HG02763 (cell line): ENCODE data around the gene TOX2.

Experiments used
- ATAC-seq: cut with Tn5 transposase; IDR thresholded peaks from one replicate; pipeline ENCODE4 v1.9.1; 2021; ENCODE audit warnings: mild to moderate bottlenecking, moderate library complexity; ENCODE audit not compliant: unreplicated experiment

Gene TOX2

GRCh38 chr20:44117296-44118184 lies 202.9 kb downstream of the TOX2 start:
- no peak for ATAC-seq

DNA sequence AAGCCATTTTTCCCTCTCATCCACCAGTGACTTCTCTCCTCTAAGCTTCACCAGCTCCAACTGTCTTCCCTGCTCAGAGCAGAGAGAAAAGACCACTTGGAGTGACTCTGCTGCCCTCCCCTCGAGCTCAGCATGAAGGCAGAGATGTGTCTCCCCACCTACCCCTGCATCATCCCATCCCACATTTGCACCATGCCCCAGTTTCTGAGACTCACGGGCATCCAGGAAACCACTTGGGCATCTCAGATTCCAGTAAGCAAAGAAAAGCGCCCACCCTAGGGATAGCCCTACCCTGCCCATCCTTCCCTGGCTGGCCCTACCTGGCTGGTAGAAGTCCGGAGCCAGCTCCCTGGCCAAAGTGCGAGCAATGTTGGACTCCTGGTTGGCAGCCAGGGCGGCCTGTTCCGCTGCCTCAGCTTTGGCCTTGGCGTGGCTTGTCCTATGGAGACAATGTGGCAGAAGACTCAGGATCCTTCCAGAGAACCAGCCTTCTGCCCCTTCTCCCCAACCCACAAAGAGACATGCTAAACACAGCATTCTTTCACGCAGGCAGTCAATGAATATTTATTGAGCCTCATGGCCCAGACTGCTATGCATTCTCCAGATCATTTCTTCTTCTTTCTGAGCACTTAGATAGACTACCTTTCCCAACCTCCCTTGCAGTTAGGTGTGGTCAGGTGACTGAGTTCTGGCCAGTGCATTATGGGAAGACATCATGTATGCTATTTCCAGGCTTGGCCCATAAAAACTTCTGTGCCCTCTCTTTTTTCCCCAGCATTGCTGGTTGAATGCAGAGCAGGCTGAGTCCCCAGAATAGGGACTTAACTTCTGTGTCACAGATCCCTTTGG lies 203.8 kb downstream of the TOX2 start:
- no peak for ATAC-seq
